ENCODE measurements around the gene CLDN16.

CLDN16 gene

DNA sequence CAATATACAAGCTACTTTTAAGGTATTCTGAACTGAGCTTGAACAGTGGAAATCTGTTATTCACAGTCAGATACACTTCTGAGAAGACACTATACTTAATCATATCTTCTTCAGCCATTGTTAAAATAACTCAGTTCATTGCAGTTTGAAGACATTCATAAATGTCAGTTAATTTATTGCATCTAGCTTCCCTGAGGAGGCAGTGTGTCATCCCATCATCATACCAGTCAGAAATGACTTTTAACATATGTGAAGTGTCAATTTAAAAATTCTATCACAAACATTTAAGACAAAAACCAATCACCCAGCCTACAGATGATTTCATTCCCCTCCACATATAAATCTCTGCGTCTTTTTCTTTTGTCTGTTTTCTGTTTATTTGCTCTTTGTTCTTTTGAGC, 54.3 kb downstream of the CLDN16 start:
- no peak for DNase-seq (ENCODE audit: low read depth)

DNA sequence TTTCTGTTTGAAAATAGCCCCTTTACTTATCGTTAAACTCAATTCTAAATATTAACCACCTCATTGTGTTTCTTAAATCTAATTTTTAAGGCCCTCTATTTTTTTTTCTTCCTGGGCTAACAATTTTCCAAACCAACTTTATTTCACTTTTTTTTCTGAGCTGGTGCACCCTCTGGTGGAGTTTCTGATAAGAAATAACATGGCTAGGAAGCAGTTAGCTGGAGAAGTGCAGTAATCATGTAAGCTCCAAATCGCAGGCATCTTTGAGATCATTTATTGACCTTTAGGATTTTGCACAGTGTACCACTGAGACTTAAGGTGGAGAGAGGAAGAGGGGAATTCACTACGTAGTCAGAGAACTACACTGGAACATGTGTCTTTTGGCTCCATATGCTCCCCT, 55.3 kb downstream of the CLDN16 start:
- DNase-seq (ENCODE audit: low read depth) = no peak

DNA sequence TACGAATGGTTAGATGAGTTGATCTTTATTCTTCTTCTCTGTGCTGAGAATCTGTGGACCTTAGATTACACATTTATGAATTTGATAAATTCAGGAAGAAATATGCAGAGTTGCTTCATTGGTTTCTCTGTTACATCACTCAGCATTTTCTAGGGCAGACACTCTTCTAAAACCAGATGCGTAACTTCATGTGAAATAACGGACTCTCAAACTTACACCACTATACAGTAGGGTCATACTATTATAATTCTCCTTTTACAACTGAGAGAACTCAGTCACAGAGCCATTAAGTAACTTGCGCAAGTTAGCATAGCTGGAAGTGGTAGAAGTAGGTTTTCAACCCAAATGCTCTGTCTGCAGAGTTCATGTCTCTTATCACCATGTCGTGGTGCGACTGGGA, 56.0 kb downstream of the CLDN16 start:
- no peak for DNase-seq (ENCODE audit: low read depth)

DNA sequence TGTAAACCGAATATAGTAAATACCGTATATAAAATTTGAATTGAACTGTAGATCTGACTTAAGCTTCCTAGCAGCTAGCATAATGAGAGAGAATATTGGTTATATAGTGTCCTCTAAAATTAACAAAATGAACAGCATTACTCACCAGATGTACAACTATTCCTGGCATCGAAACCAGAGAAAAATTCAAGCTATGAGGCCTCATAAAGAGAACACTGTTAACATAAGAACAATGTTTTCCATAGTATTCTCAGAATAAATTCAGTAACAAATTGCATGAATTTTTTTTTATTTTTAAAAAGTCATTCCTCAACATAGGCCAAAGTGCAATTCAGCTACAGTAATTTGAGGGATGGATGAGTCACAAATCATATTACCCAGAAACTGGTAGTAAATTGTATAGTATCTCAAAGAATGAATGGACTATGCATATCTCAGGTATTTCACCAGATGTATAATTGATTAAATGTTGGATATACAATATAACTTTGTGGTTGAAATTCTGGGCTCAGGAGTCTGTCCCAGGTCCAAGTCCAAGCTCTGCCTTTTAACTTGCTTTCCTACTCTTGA, 56.7 kb downstream of the CLDN16 start:
- DNase-seq (ENCODE audit: low read depth) = no peak

DNA sequence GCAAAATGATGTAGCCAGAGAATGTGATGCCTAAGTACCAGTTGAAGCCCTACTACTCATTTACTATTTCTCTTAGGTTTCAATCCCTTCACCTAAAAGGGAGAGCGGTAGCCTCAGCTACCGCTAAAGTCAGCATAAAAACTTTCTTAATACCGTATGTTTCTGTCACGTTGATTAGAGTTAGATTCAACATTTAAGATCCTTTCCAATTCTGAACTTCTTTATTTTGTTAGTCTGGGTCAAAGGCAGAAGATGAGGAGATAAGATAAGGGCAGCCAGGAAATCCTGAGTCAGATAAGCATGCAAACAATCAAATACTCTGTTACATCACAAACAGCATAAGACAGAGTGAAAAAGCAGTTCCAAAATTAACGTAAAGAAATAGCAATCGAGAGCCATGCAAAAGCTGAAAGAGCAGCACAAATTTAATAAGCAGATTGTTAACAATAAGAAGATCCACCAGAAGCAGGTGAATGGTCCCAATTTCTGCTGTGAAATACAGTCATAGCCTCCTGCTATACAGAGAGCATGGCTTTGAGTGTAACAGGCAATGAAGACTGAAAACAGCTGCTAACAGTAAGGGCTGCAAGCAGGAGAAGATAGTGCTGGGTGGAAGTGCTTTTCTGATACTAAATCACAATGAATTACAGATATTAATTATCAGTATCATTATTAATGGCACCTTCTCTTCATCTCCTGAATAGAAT, 58.8 kb downstream of the CLDN16 start:
- no peak for DNase-seq (ENCODE audit: low read depth)

DNA sequence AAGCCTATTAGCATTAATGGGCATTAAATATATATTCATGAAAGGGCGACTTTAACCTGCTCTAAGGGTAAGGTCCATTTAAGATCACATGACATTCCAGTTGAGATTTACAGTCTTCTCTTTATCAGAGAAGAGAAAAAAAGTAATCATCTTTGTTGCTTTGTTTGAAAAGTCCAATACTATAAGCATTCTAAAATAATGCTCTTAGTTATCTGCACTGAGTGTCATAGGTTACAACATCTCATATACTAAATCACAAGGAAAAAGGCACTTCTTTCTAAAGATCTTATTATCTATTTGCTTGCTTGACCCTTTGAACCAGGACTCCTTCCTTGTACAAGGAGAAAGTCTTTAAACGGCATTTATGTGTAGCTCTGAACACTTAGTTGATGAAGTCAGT, 60.3 kb downstream of the CLDN16 start:
- no peak for DNase-seq (ENCODE audit: low read depth)

DNA sequence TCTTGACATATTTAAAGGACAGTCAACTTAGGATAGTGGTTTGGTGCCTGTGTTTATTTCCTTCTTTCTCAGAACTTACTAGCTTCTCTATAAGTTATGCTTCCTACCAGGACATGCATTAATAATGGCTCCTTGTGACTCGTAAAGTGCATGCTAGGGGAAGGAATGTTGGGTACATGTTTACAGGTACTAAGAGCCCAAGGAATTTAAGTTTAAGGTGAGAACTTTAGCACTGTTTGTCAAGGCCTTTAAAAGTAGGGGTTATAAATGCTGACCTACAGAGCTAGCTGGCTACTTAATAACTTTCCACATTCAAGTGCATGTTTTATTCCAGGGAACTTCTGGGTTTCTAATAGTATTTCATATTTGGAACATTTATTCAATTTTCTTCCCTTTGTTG, 61.8 kb downstream of the CLDN16 start, which contains the start of gene TMEM207:
TMEM207 (minus strand) TSS at position 101 of the 400 bp plus-strand sequence; CDS start at position 9, 92 bp downstream.
- no peak for DNase-seq (ENCODE audit: low read depth)

DNA sequence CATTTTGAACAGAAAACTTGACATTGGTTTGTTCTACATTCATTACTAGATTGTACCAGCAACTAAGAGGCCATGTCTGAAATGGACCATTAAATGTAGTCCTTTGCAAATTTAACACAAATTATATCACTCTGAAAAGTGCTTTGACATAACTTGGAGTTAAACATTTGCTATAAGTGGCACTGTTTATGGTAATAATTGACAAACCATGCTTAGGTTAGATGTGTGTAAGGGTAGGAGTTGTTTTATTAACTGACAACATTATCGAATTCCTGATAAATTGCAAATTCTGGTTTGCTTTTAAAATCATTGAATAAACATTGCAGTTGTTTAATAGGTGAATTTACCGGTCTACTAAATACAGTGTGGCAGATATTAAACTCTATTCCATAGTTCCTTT, 67.9 kb downstream of the CLDN16 start:
- DNase-seq (ENCODE audit: low read depth) = no peak

DNA sequence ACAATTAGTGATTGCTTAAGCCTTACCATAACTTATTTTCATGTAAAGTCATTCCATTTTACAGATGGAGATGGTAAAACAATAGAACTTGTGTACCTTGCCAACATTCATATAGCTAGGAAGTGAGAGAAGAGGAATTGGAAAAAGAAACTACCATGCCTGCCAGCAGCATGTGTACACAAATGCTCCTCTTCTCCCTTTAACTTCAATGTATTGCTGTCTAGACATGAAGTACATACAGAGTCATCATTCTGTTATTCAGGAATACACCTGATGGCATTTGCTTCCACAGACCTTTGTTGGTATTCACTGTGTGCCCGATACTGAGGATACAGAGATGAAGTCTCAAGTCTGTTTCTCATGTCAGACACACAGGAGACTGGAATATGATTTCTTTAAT, 68.8 kb downstream of the CLDN16 start:
- no peak for DNase-seq (ENCODE audit: low read depth)

DNA sequence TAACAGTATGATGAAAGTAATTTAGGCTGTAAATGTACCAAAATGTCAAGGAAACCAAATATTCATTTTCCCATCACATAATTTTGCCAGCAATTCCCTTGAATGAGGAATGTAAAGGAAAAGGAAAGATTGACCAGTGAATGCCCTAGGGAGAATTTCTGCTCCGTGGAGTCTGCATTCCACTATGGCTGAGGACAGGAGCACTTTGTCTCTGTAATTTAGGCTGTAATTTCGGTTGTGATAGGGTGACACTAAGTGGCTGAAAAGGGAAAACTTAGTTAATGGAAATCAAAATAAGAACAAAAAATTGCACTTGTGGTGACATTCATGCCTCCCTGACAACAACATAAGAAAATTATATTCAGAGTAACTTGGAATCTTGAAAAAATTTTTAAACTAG, 70.1 kb downstream of the CLDN16 start:
- DNase-seq (ENCODE audit: low read depth) = no peak
